A549 (cell line): Measurements from ENCODE around the gene B3GLCT.

Experiments used
- CHD2 ChIP-seq: fragments of 150-350 bp; IDR thresholded peaks from 2 replicates; pipeline ENCODE4 v1.6.1; 2014; ENCODE audit warnings: low read length; ENCODE audit not compliant: partially characterized antibody
- CTCF ChIP-seq: fragments of >200 bp; sonication (Bioruptor Twin); formaldehyde crosslinking; IDR thresholded peaks from 3 replicates; pipeline ENCODE4 v1.5.1; 2016
- EP300 ChIP-seq, 2 experiments: fragments of >200 bp; sonication (Bioruptor Twin); formaldehyde crosslinking; IDR thresholded peaks; 2 replicates in 1 of 2; 3 replicates in 1 of 2; pipeline ENCODE4 v1.6.1; 2016 to 2017
- FOSB ChIP-seq: fragments of 250-450 bp; sonication (Bioruptor Pico); IDR thresholded peaks from 2 replicates; pipeline ENCODE4 v1.5.0; 2020; ENCODE audit warnings: mild to moderate bottlenecking, moderate library complexity
- HOXA7 ChIP-seq: fragments of 250-450 bp; sonication (Bioruptor Pico); IDR thresholded peaks from 2 replicates; pipeline ENCODE4 v1.5.0; 2020; ENCODE audit warnings: mild to moderate bottlenecking, moderate library complexity
- KDM5A ChIP-seq: fragments of 200-600 bp; sonication (generic); IDR thresholded peaks from 2 replicates; pipeline ENCODE4 v1.6.1; 2016; ENCODE audit warnings: antibody characterized with exemption, mild to moderate bottlenecking
- MYC ChIP-seq: IDR thresholded peaks from 2 replicates; pipeline ENCODE4 v1.6.1; 2012; ENCODE audit warnings: mild to moderate bottlenecking, inconsistent platforms, low read length, improper control_type of control experiment, borderline replicate concordance
- POLR2A ChIP-seq: IDR thresholded peaks from 2 replicates; pipeline ENCODE4 v1.6.1; 2012; ENCODE audit warnings: mild to moderate bottlenecking, low read length

- TF ChIP-seq CTCF (no peak), MYC (no peak), POLR2A (no peak), CHD2 (no peak), HOXA7 (CRISPR knock-in tag) (no peak), EP300 (IDR thresholded peaks at IDR 0.05) (no peak), KDM5A (no peak), FOSB (CRISPR knock-in tag) (no peak)
Measured at GRCh38 chr13:31248361-31248760, 48.6 kb downstream of the B3GLCT start.
